Keratinocyte (primary cell): ENCODE results near the gene PCNX4. TPM values are rescaled to one million over a fixed set of nuclear protein-coding genes. Genes with fewer than 3 reads are reported as not detected.

ENCODE experiments used
- DNase-seq: peaks from one replicate; pipeline ENCODE4 v3.0.0-alpha.2; 2011; ENCODE audit warnings: low read depth, missing footprints, low spot score
- FAIRE-seq: peaks from 2 replicates; lab custom pipeline; 2011; peaks lifted over from hg19 to GRCh38; lab: Jason Lieb, UNC
- H2AFZ ChIP-seq: 2 replicates; pipeline ENCODE4 v1.6.0; 2012; ENCODE audit warnings: low read length, control low read depth, inconsistent platforms; ENCODE audit not compliant: control insufficient read depth
- H3K27ac ChIP-seq: 2 replicates; pipeline ENCODE4 v1.5.1; 2011; ENCODE audit warnings: low read length; ENCODE audit not compliant: control insufficient read depth, insufficient read depth
- H3K27me3 ChIP-seq: 3 replicates; pipeline ENCODE4 v1.6.0; 2011; ENCODE audit warnings: low read length; ENCODE audit not compliant: control insufficient read depth, insufficient read depth; ENCODE audit errors: extremely low read depth
- H3K36me3 ChIP-seq, 2 experiments: 2 replicates in 1 of 2; 3 replicates in 1 of 2; pipeline ENCODE4 v1.5.1; 2011; ENCODE audit warnings: low read length in 2 of 2, mild to moderate bottlenecking in 1 of 2; ENCODE audit not compliant: control insufficient read depth in 2 of 2, insufficient read depth in 2 of 2; ENCODE audit errors: extremely low read depth in 1 of 2
- H3K4me1 ChIP-seq: 3 replicates; pipeline ENCODE4 v1.5.1; 2011; ENCODE audit warnings: low read length; ENCODE audit not compliant: control insufficient read depth, insufficient read depth; ENCODE audit errors: extremely low read depth
- H3K4me2 ChIP-seq: 3 replicates; pipeline ENCODE4 v1.6.0; 2011; ENCODE audit warnings: low read depth, low read length; ENCODE audit not compliant: control insufficient read depth, insufficient read depth; ENCODE audit errors: extremely low read depth
- H3K4me3 ChIP-seq, 3 experiments: fragments of 200-600 bp in 1 of 3; sonication (generic) in 1 of 3; 2 replicates in 2 of 3; 3 replicates in 1 of 3; pipeline ENCODE4 v1.5.1; 2011 to 2016; ENCODE audit warnings: low read length in 3 of 3, mild to moderate bottlenecking in 3 of 3, control low read depth in 2 of 3, inconsistent platforms in 1 of 3, low read depth in 1 of 3, mixed read lengths in 1 of 3, mixed run types in 1 of 3, moderate library complexity in 1 of 3; ENCODE audit not compliant: control insufficient read depth in 2 of 3, insufficient read depth in 2 of 3; ENCODE audit errors: extremely low read depth in 1 of 3
- H3K79me2 ChIP-seq: 2 replicates; pipeline ENCODE4 v1.6.0; 2012; ENCODE audit warnings: low read length; ENCODE audit not compliant: control insufficient read depth, insufficient read depth
- H3K9ac ChIP-seq: 3 replicates; pipeline ENCODE4 v1.6.0; 2011; ENCODE audit warnings: low read length; ENCODE audit not compliant: control insufficient read depth, insufficient read depth; ENCODE audit errors: extremely low read depth
- H3K9me1 ChIP-seq: 3 replicates; pipeline ENCODE4 v1.6.0; 2011; ENCODE audit warnings: low read length; ENCODE audit not compliant: control insufficient read depth, insufficient read depth; ENCODE audit errors: extremely low read depth
- H3K9me3 ChIP-seq: 2 replicates; pipeline ENCODE4 v1.5.1; 2012; ENCODE audit warnings: low read depth, low read length; ENCODE audit not compliant: control insufficient read depth
- H4K20me1 ChIP-seq: 3 replicates; pipeline ENCODE4 v1.6.0; 2011; ENCODE audit warnings: low read length; ENCODE audit not compliant: control insufficient read depth, insufficient read depth; ENCODE audit errors: extremely low read depth
- EZH2 ChIP-seq: IDR thresholded peaks from one replicate; pipeline ENCODE4 v1.6.1; 2012; ENCODE audit warnings: inconsistent platforms, mild to moderate bottlenecking, low read length, moderate library complexity
- dilution Hi-C: fragments of 300-500 bp; cut with MboI; formaldehyde crosslinking; loops from one replicate; pipeline ENCODE4 v1.7.0; 2020; ENCODE audit warnings: low sequenced_read_pairs; ENCODE audit not compliant: extremely low pct_ligation_motif_present
- polyA plus RNA-seq, 5 experiments: library from polyadenylated mRNA; depleted of rRNA in 3 of 5; stranded (reverse) in 3 of 5; stranded (forward) in 1 of 5; unstranded in 1 of 5; fragments of >200 nt; gene quantifications; 1 replicate in 1 of 5; 2 replicates in 3 of 5; 3 replicates in 1 of 5; pipeline versions ENCODE4 v1.2.1 to v1.2.3, GENCODE V29; 2011 to 2012; ENCODE audit warnings: missing spikeins in 2 of 5, low read depth in 1 of 5, low replicate concordance in 1 of 5
- TF ChIP-seq, protein P1 (sequence below), 3 experiments: IDR thresholded peaks in 1 of 3; conservative IDR thresholded peaks in 1 of 3; optimal IDR thresholded peaks in 1 of 3; 2 replicates in 2 of 3; 3 replicates in 1 of 3; pipeline versions ENCODE3 to v1.5.1; 2011; ENCODE audit warnings: low read length in 3 of 3, mild to moderate bottlenecking in 3 of 3, moderate library complexity in 2 of 3, control low read depth in 1 of 3, inconsistent platforms in 1 of 3; ENCODE audit not compliant: insufficient read depth in 2 of 3; ENCODE audit errors: extremely low read depth in 1 of 3

Gene PCNX4
- polyA plus RNA-seq, 1 donor (not counting 4 experiments of a cell fraction or from before 2014, with no cell fraction given), result 49.8 TPM

DNA sequence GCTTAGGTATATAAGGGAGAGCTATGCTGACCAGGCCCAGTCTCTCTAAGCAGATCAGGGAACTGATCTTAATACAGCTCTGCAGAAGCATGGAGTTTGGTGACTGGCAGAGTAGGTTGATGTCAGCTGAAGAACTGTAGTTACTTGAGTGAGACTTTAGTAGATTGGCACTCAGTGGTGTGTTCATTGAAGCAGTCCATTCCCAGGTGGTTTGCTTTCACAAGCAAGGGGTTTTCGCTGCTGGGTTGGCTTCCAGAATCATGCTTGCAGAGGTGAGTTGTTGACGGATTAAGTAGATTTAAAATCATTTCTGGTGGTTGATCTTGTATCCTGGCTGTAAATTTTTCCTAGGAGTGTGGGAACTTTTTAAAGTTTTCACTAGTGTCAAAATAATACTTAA is 80.0 kb downstream of the PCNX4 start:
- Histone ChIP-seq H4K20me1 (no peaks in the 10 kb centered on the region), H2AFZ (no peak overlapping the region), H3K9ac (no peak overlapping the region), H3K4me2 (no peak overlapping the region), H3K9me3 (no peaks in the 10 kb centered on the region), H3K36me3 (no peaks in the 10 kb centered on the region), H3K27ac (no peak overlapping the region), H3K9me1 (peaks cover 3% of the 10 kb centered on the region), H3K27me3 (no peaks in the 10 kb centered on the region), H3K79me2 (no peaks in the 10 kb centered on the region), H3K4me1 (peaks cover 13% of the 10 kb centered on the region), H3K4me3 (no peak overlapping the region)
- FAIRE-seq (no peak), DNase-seq (no peak)
- TF ChIP-seq, protein P1, sequence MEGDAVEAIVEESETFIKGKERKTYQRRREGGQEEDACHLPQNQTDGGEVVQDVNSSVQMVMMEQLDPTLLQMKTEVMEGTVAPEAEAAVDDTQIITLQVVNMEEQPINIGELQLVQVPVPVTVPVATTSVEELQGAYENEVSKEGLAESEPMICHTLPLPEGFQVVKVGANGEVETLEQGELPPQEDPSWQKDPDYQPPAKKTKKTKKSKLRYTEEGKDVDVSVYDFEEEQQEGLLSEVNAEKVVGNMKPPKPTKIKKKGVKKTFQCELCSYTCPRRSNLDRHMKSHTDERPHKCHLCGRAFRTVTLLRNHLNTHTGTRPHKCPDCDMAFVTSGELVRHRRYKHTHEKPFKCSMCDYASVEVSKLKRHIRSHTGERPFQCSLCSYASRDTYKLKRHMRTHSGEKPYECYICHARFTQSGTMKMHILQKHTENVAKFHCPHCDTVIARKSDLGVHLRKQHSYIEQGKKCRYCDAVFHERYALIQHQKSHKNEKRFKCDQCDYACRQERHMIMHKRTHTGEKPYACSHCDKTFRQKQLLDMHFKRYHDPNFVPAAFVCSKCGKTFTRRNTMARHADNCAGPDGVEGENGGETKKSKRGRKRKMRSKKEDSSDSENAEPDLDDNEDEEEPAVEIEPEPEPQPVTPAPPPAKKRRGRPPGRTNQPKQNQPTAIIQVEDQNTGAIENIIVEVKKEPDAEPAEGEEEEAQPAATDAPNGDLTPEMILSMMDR (optimal IDR thresholded peaks at IDR 0.05 in 1 of 3, IDR thresholded peaks at IDR 0.05 in 1 of 3, conservative IDR thresholded peaks at IDR 0.05 in 1 of 3; ENCODE audit: extremely low read depth in 1 of 3, insufficient read depth in 2 of 3, low read length in 3 of 3), result no peak
- no peak for TF ChIP-seq EZH2
- dilution Hi-C loops, result no loop called here

DNA sequence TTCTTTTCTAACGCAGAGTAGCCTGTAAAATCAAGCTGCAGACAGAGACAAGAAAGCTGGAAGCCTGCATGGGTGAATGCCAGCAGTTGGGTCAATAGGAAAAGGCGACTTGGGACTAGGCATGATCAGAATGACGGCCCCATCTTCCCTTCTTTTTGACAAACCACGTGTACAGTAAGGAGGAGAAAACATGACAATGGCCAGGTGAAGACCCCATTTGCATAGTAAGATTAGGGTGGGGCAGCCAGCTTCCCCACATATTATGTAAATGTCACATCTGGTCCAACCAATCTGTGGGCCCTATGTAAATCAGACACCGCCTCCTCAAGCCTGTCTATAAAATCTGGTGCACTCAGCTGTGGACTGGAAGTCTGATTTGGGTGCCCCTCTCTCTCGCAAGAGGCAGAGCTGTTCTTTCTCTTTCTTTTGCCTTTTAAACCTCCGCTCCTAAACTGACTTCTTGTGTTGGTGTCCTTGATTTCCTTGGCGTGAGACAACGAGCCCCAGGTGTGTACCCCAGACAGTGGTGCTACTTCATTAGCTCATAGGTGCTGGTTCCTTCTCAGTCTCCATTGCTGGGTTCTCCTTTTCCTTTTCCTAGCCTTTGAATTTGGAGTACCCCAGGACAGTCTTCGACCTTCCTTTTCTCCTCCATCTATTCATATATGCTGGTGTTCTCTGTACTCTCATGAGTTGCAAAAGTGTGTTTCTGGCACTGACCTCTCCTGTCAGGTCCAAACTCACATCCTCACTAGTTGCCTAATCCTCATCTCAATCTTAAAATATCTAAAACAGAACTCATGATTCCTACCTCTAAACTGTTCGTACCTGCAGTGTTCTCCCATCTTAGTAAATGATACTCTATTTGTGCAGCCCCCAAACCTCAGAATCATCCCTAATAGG is 82.9 kb downstream of the PCNX4 start:
- H3K79me2 ChIP-seq, result no peaks in the 10 kb centered on the region
- H3K4me1 ChIP-seq, result peaks cover 24% of the 10 kb centered on the region
- peaks cover 3% of the 10 kb centered on the region for H3K9me1 ChIP-seq
- FAIRE-seq (peak; percentile 13), DNase-seq (no peak)
- dilution Hi-C loops, result no loop called here
- H3K27me3 ChIP-seq, result no peaks in the 10 kb centered on the region
- no peaks in the 10 kb centered on the region for H3K9me3 ChIP-seq
- no peak overlapping the region for H3K4me3 ChIP-seq
- H3K9ac ChIP-seq, result no peak overlapping the region
- TF ChIP-seq, protein P1 (optimal IDR thresholded peaks at IDR 0.05 in 1 of 3, IDR thresholded peaks at IDR 0.05 in 1 of 3, conservative IDR thresholded peaks at IDR 0.05 in 1 of 3; ENCODE audit: extremely low read depth in 1 of 3, insufficient read depth in 2 of 3, low read length in 3 of 3), result no peak
- no peak for TF ChIP-seq EZH2
- no peaks in the 10 kb centered on the region for H3K36me3 ChIP-seq
- H2AFZ ChIP-seq, result peak overlapping the region; percentile 6
- H4K20me1 ChIP-seq, result no peaks in the 10 kb centered on the region
- peak overlapping the region; percentile 41 for H3K4me2 ChIP-seq
- H3K27ac ChIP-seq, result peak overlapping the region; percentile 4
